Heart right ventricle (tissue), 16 donors: ENCODE measurements around the gene EEF1AKMT2. TPM values are rescaled to one million over a fixed set of nuclear protein-coding genes. Genes with fewer than 3 reads are reported as not detected.

Experiments
- ATAC-seq, 8 donors: fragments of 200-7000 bp; cut with Tn5 transposase; one replicate each; pipeline ENCODE4 v1.9.1; 2020; ENCODE audit warnings: mild to moderate bottlenecking in 8 of 8, moderate library complexity in 8 of 8, moderate number of reproducible peaks in 1 of 8
- DNase-seq, 2 donors: peaks; one replicate each; pipeline ENCODE4 v3.0.0-alpha.2; 2020
- H3K27ac ChIP-seq, 10 donors: fragments of 200-600 bp; sonication (generic) in 2 of 10; one replicate each; pipeline versions ENCODE4 v1.5.0 to v1.8.0; 2020 to 2022; ENCODE audit warnings: mild to moderate bottlenecking in 3 of 10
- H3K27me3 ChIP-seq, 7 donors: fragments of 200-600 bp; one replicate each; pipeline ENCODE4 v1.8.0; 2021 to 2022; ENCODE audit warnings: mild to moderate bottlenecking in 2 of 7
- H3K36me3 ChIP-seq, 9 donors: fragments of 200-600 bp; sonication (generic) in 1 of 9; one replicate each; pipeline versions ENCODE4 v1.5.0 to v1.8.0; 2020 to 2022; ENCODE audit warnings: mild to moderate bottlenecking in 2 of 9
- H3K4me1 ChIP-seq, 9 donors: fragments of 200-600 bp; sonication (generic) in 1 of 9; one replicate each; pipeline versions ENCODE4 v1.5.0 to v1.8.0; 2020 to 2022; ENCODE audit warnings: mild to moderate bottlenecking in 4 of 9
- H3K4me3 ChIP-seq, 10 donors: fragments of 200-600 bp; sonication (generic) in 2 of 10; one replicate each; pipeline versions ENCODE4 v1.5.0 to v1.8.0; 2020 to 2022; ENCODE audit warnings: mild to moderate bottlenecking in 7 of 10, moderate library complexity in 2 of 10
- H3K9me3 ChIP-seq, 11 donors: fragments of 200-600 bp in 10 of 11; sonication (generic) in 2 of 11; one replicate each; pipeline versions ENCODE4 v1.5.0 to v1.8.0; 2013 to 2022; ENCODE audit warnings: mild to moderate bottlenecking in 2 of 11, control low read depth in 1 of 11, moderate library complexity in 1 of 11
- CTCF ChIP-seq, 9 donors: fragments of 200-600 bp; sonication (generic) in 2 of 9; IDR thresholded peaks; one replicate each; pipeline versions ENCODE4 v1.5.0 to v1.8.0; 2021 to 2022; ENCODE audit warnings: antibody characterized with exemption in 9 of 9, mild to moderate bottlenecking in 5 of 9, moderate library complexity in 1 of 9
- WGBS, 2 donors: extraction: QIAGEN DNeasy Blood & Tissue Kit; methylation state at CpG; one replicate each; pipeline ENCODE4 v1.1.7; 2013; ENCODE audit warnings: inconsistent platforms in 1 of 2; 5-methylcytosine and 5-hydroxymethylcytosine counted together
- intact Hi-C, 10 donors: fragments of 100-400 bp; cut with DNase I; formaldehyde crosslinking; loops; one replicate each; pipeline versions ENCODE4 v1.11.1 to v1.14.2; 2022
- polyA plus RNA-seq, 2 donors: library from polyadenylated mRNA; stranded (reverse); fragments of 200-250 nt; gene quantifications; one replicate each; pipeline ENCODE4 v1.2.3, GENCODE V29; 2013
- total RNA-seq, 10 donors: library from RNA; stranded (reverse); fragmentation: NEBNext Ultra II Directional in 3 of 10; extraction: Animal tissue kit (Norgen Biotek cat#: 25700) in 3 of 10; gene quantifications; one replicate each; pipeline versions ENCODE4 v1.2.1 to v1.2.4, GENCODE V29; 2021 to 2023
- donor health status: Arrhythmogenic right ventricular cardiomyopathy.
- donor health status: ischemic (EF 13 %, LVEDD 7.1; RV severe dilation, severe dysfunction).
- donor health status: healthy with polysubstance abuse.
- donor health status: DM: no; HTN: yes; CAD: no.
- donor health status: DM: no; HTN: no; CAD: no.
- donor health status: ischemic (EF 25% LVEDD 6.9; RV normal size, moderate dysfunction).
- donor health status: ischemic (EF 25% LVEDD 5.7; RV mildly dilated, moderate dysfunction).
- donor health status: healthy.
- donor health status: DM: yes; HTN: yes; CAD: no.
- donor health status: Ischemic cardiomyopathy.
- donor health status: ischemic (EF 35%, LVEDD 5.7; RV mildly dilated, moderate dysfunction).
- donor health status: nonischemic (EF 11% LVEDD 7.7; RV severe dilation, severe dysfunction).
- donor health status: DM: yes; HTN: yes; CAD: no.
- donor health status: PGD.
- donor health status: ischemic (EF 29% LVEDD 5.4; RV normal size, mild dysfunction).
- donor health status: nonischemic (EF 23%, LVEDD 6.1; RV moderate dilation, normal function).

Gene EEF1AKMT2
- total and polyA plus RNA-seq, 12 donors = 7.4 to 18.8 (median 13.0) TPM

GRCh38 chr10:124737708-124738107 lies 54.0 kb downstream of the EEF1AKMT2 start:
- Histone ChIP-seq H3K4me3 (no peak overlapping the region), H3K27ac (peak overlapping the region in 9 of 10 donors; percentile 78 to 85 (median 83)), H3K4me1 (peaks cover 75 to 100% (median 100%) of the 10 kb centered on the region in 9 donors), H3K9me3 (no peaks in the 10 kb centered on the region), H3K27me3 (no peaks in the 10 kb centered on the region), H3K36me3 (no peaks in the 10 kb centered on the region)
- TF ChIP-seq CTCF (IDR thresholded peaks at IDR 0.05) = no peak
- DNase-seq (no peak), ATAC-seq (no peak)
- intact Hi-C loops = loop anchor here in 6 of 10 donors (2.0 to 10.0 kb wide), 5 partner anchors 35 to 105 kb away; no protein-coding TSS in a partner anchor
- WGBS, 2 donors = 42 to 45% methylated on average over 2 of the region's 2 CpGs

GRCh38 chr10:124737221-124737620 lies 54.5 kb downstream of the EEF1AKMT2 start:
- no peak for TF ChIP-seq CTCF (IDR thresholded peaks at IDR 0.05)
- no peak for ATAC-seq
- intact Hi-C loops = loop anchor here in 6 of 10 donors (2.0 to 10.0 kb wide), 5 partner anchors 35 to 105 kb away; no protein-coding TSS in a partner anchor
- 59 to 61% methylated on average over 7 of the region's 7 CpGs for WGBS, 2 donors
- Histone ChIP-seq H3K27ac (peak overlapping the region in 9 of 10 donors; percentile 78 to 85 (median 83)), H3K36me3 (peaks cover 0 to 4% (median 0%) of the 10 kb centered on the region in 9 donors), H3K4me3 (peak overlapping the region in 1 of 10 donors; percentile 23), H3K27me3 (no peaks in the 10 kb centered on the region), H3K9me3 (no peaks in the 10 kb centered on the region), H3K4me1 (peaks cover 72 to 100% (median 100%) of the 10 kb centered on the region in 9 donors)
- no peak for DNase-seq

- TF ChIP-seq CTCF (IDR thresholded peaks at IDR 0.05) = peak in 1 of 9 donors; percentile 32
- H3K27ac ChIP-seq = peak overlapping the region; percentile 50 to 85 (median 82)
- intact Hi-C loops = loop anchor here in 6 of 10 donors (2.0 to 10.0 kb wide), 5 partner anchors 34 to 104 kb away; no protein-coding TSS in a partner anchor
- no peaks in the 10 kb centered on the region for H3K27me3 ChIP-seq
- no peaks in the 10 kb centered on the region for H3K9me3 ChIP-seq
- peak; percentile 62 to 92 (median 80) for ATAC-seq
- WGBS, 2 donors = 16 to 19% methylated on average over 11 of the region's 11 CpGs
- H3K36me3 ChIP-seq = peaks cover 0 to 5% (median 0%) of the 10 kb centered on the region in 9 donors
- peaks cover 70 to 100% (median 100%) of the 10 kb centered on the region in 9 donors for H3K4me1 ChIP-seq
- H3K4me3 ChIP-seq = peak overlapping the region in 8 of 10 donors; percentile 2 to 31 (median 24)
- peak; percentile 87 for DNase-seq
Observed at GRCh38 chr10:124736491-124737136, 55.1 kb downstream of the EEF1AKMT2 start.

GRCh38 chr10:124735491-124736286 lies 56.0 kb downstream of the EEF1AKMT2 start:
- intact Hi-C loops = loop anchor here in 6 of 10 donors (2.0 to 10.0 kb wide), 5 partner anchors 33 to 103 kb away; no protein-coding TSS in a partner anchor
- H3K4me3 ChIP-seq = peak overlapping the region in 8 of 10 donors; percentile 2 to 31 (median 24)

More at GRCh38 chr10:124735491-124736286, 56.0 kb downstream of the EEF1AKMT2 start:
- Histone ChIP-seq H3K4me1 (peaks cover 64 to 100% (median 100%) of the 10 kb centered on the region in 9 donors), H3K27ac (peak overlapping the region; percentile 50 to 85 (median 82)), H3K9me3 (no peaks in the 10 kb centered on the region), H3K36me3 (peaks cover 0 to 5% (median 0%) of the 10 kb centered on the region in 9 donors), H3K27me3 (no peaks in the 10 kb centered on the region)
- ATAC-seq = peak in 1 of 8 donors; percentile 13
- no peak for DNase-seq
- 76 to 80% methylated on average over 15 of the region's 15 CpGs for WGBS, 2 donors
- no peak for TF ChIP-seq CTCF (IDR thresholded peaks at IDR 0.05)
